IMR-90 (cell line): ENCODE results near the gene VASN. TPM values are rescaled to one million over a fixed set of nuclear protein-coding genes. Genes with fewer than 3 reads are reported as not detected.

Source experiments
- ATAC-seq: fragments of 200-7000 bp; cut with Tn5 transposase; 2 replicates; pipeline ENCODE4 v1.9.1; 2020; ENCODE audit warnings: low read depth, mild to moderate bottlenecking, moderate library complexity
- BruUV-seq: library from RNA; stranded (reverse); fragments of 400-500 nt; replicated peaks from 2 replicates; lab custom pipeline; 2021; lab: Mats Ljungman, UMichigan
- CTCF ChIA-PET: fragments of 300-600 bp; formaldehyde crosslinking; extraction: SDS; loops from one replicate; lab custom pipeline; 2021; ENCODE audit warnings: antibody characterized with exemption; lab: Yijun Ruan, JAX
- POLR2A ChIA-PET: fragments of 300-600 bp; sonication (Branson Sonifier 250); formaldehyde crosslinking; loops from one replicate; lab custom pipeline; 2022; ENCODE audit warnings: antibody characterized with exemption; ENCODE audit not compliant: unreplicated experiment; lab: Charles Lee
- DNase-seq: peaks from one replicate; pipeline ENCODE4 v3.0.0; 2013
- H2AFZ ChIP-seq: replicated peaks from 2 replicates; pipeline ENCODE3; 2013; ENCODE audit warnings: low read length, mild to moderate bottlenecking; ENCODE audit not compliant: poor library complexity
- H2AK5ac ChIP-seq: 2 replicates; pipeline ENCODE4 v1.6.1; 2013; ENCODE audit warnings: low read depth, low read length, inconsistent platforms
- H2AK9ac ChIP-seq: replicated peaks from 2 replicates; pipeline ENCODE3; 2013; ENCODE audit warnings: mild to moderate bottlenecking, low read depth, low read length, moderate library complexity; ENCODE audit not compliant: poor library complexity
- H2BK120ac ChIP-seq: 2 replicates; pipeline ENCODE4 v1.6.1; 2013; ENCODE audit warnings: low read depth, low read length, inconsistent platforms
- H2BK15ac ChIP-seq: 3 replicates; pipeline ENCODE4 v1.6.1; 2013; ENCODE audit warnings: low read depth, low read length, inconsistent platforms
- H2BK20ac ChIP-seq: 2 replicates; pipeline ENCODE4 v1.6.1; 2013; ENCODE audit warnings: low read depth, mild to moderate bottlenecking, inconsistent platforms, low read length, moderate library complexity
- H2BK5ac ChIP-seq: 2 replicates; pipeline ENCODE4 v1.6.1; 2013; ENCODE audit warnings: mild to moderate bottlenecking, low read depth, low read length, inconsistent platforms; ENCODE audit not compliant: poor library complexity, severe bottlenecking
- H3K14ac ChIP-seq: replicated peaks from 2 replicates; pipeline ENCODE4 v1.6.1; 2013; ENCODE audit warnings: low read depth, low read length, inconsistent platforms
- H3K18ac ChIP-seq: 2 replicates; pipeline ENCODE4 v1.6.1; 2013; ENCODE audit warnings: low read depth, low read length, control low read depth
- H3K23ac ChIP-seq: 2 replicates; pipeline ENCODE4 v1.6.1; 2013; ENCODE audit warnings: low read depth, low read length, inconsistent platforms
- H3K27ac ChIP-seq: 2 replicates; pipeline ENCODE4 v1.5.1; 2013; ENCODE audit warnings: mild to moderate bottlenecking, control low read depth, low read length; ENCODE audit not compliant: insufficient read depth
- H3K27me3 ChIP-seq: 2 replicates; pipeline ENCODE4 v1.6.1; 2013; ENCODE audit warnings: low read length; ENCODE audit not compliant: control insufficient read depth, insufficient read depth
- H3K36me3 ChIP-seq: 2 replicates; pipeline ENCODE4 v1.6.1; 2013; ENCODE audit warnings: low read length, mixed read lengths; ENCODE audit not compliant: control insufficient read depth, insufficient read depth
- H3K4ac ChIP-seq: 2 replicates; pipeline ENCODE4 v1.6.1; 2013; ENCODE audit warnings: low read depth, low read length, inconsistent platforms
- H3K4me1 ChIP-seq: 2 replicates; pipeline ENCODE4 v1.6.1; 2013; ENCODE audit warnings: low read length, mixed read lengths; ENCODE audit not compliant: control insufficient read depth, insufficient read depth
- H3K4me2 ChIP-seq: 2 replicates; pipeline ENCODE4 v1.6.1; 2013; ENCODE audit warnings: low read depth, mild to moderate bottlenecking, control low read depth, low read length, moderate library complexity
- H3K4me3 ChIP-seq: 2 replicates; pipeline ENCODE4 v1.5.1; 2013; ENCODE audit warnings: low read depth, mild to moderate bottlenecking, control low read depth, low read length, moderate library complexity; ENCODE audit not compliant: insufficient read depth
- H3K56ac ChIP-seq: 2 replicates; pipeline ENCODE4 v1.6.1; 2013; ENCODE audit warnings: low read length, inconsistent platforms; ENCODE audit not compliant: insufficient read depth; ENCODE audit errors: extremely low read depth
- H3K79me1 ChIP-seq, 2 experiments: 2 replicates each; pipeline ENCODE4 v1.6.1; 2013; ENCODE audit warnings: low read length in 2 of 2, inconsistent platforms in 1 of 2, low read depth in 1 of 2
- H3K9ac ChIP-seq: 2 replicates; pipeline ENCODE4 v1.6.1; 2013; ENCODE audit warnings: low read depth, low read length, control low read depth
- H3K9me1 ChIP-seq: 2 replicates; pipeline ENCODE4 v1.6.1; 2013; ENCODE audit warnings: low read length, inconsistent platforms; ENCODE audit not compliant: insufficient read depth
- H3K9me3 ChIP-seq: 2 replicates; pipeline ENCODE4 v1.6.1; 2013; ENCODE audit warnings: low read length; ENCODE audit not compliant: control insufficient read depth, insufficient read depth
- H4K20me1 ChIP-seq: 2 replicates; pipeline ENCODE4 v1.6.1; 2013; ENCODE audit warnings: low read length, inconsistent platforms; ENCODE audit not compliant: insufficient read depth
- H4K5ac ChIP-seq: 2 replicates; pipeline ENCODE4 v1.6.1; 2013; ENCODE audit warnings: mild to moderate bottlenecking, low read depth, low read length, control low read depth
- H4K8ac ChIP-seq, 2 experiments: 2 replicates each; pipeline ENCODE4 v1.6.1; 2013; ENCODE audit warnings: low read depth in 2 of 2, low read length in 2 of 2, control low read depth in 1 of 2, inconsistent platforms in 1 of 2
- H4K91ac ChIP-seq: 2 replicates; pipeline ENCODE4 v1.6.1; 2013; ENCODE audit warnings: low read depth, low read length, inconsistent platforms; ENCODE audit not compliant: insufficient read depth
- CEBPB ChIP-seq: IDR thresholded peaks from 2 replicates; pipeline ENCODE4 v1.6.1; 2012; ENCODE audit warnings: low read depth, low read length, improper control_type of control experiment
- FOS ChIP-seq: fragments of 150-350 bp; IDR thresholded peaks from 2 replicates; pipeline ENCODE4 v1.6.1; 2016; ENCODE audit warnings: low read depth, low read length
- MAFK ChIP-seq: IDR thresholded peaks from 2 replicates; pipeline ENCODE4 v1.6.1; 2012; ENCODE audit warnings: low read depth, low read length, improper control_type of control experiment
- MAZ ChIP-seq: IDR thresholded peaks from 2 replicates; pipeline ENCODE4 v1.6.1; 2012; ENCODE audit warnings: low read depth, mild to moderate bottlenecking, low read length, improper control_type of control experiment, moderate library complexity, borderline replicate concordance
- MXI1 ChIP-seq: IDR thresholded peaks from 2 replicates; pipeline ENCODE4 v1.6.1; 2012; ENCODE audit warnings: low read depth, mild to moderate bottlenecking, low read length, moderate library complexity, borderline replicate concordance
- SMC3 ChIP-seq: fragments of 150-350 bp; IDR thresholded peaks from 2 replicates; pipeline ENCODE4 v1.6.1; 2016; ENCODE audit warnings: low read depth, mild to moderate bottlenecking, antibody characterized with exemption, low read length, moderate library complexity
- WGBS, 2 experiments: methylation state at CpG; one replicate each; pipeline versions ENCODE4 v1.1.5 to v1.1.7; 2013; ENCODE audit warnings: missing lambda C conversion rate in 2 of 2; ENCODE audit not compliant: insufficient read length in 1 of 2; ENCODE audit errors: extremely low coverage in 2 of 2; 5-methylcytosine and 5-hydroxymethylcytosine counted together
- dilution Hi-C: fragments of 300-500 bp; cut with HindIII; formaldehyde crosslinking; loops from one replicate; pipeline ENCODE4 v1.14.3; 2018; ENCODE audit warnings: low sequenced_read_pairs; ENCODE audit not compliant: unreplicated experiment
- in situ Hi-C: fragments of 300-500 bp; cut with MboI; formaldehyde crosslinking; loops from 3 replicates; pipeline ENCODE4 v1.14.3; 2019; ENCODE audit warnings: low sequenced_read_pairs, inconsistent platforms, mixed read lengths
- intact Hi-C: fragments of 100-400 bp; cut with micrococcal nuclease; formaldehyde crosslinking; loops from 2 replicates; pipeline ENCODE4 v1.10.0; 2022
- polyA plus RNA-seq, 3 experiments: library from polyadenylated mRNA; depleted of rRNA; stranded (reverse); fragments of >200 nt; gene quantifications; 2 replicates each; pipeline ENCODE4 v1.2.3, GENCODE V29; 2012; ENCODE audit warnings: low replicate concordance in 1 of 3
- total RNA-seq: library from RNA; depleted of rRNA; stranded (reverse); fragments of >200 nt; gene quantifications from 2 replicates; pipeline ENCODE4 v1.2.3, GENCODE V29; 2012
- TF ChIP-seq, protein P1 (sequence below): fragments of 150-350 bp; IDR thresholded peaks from 2 replicates; pipeline ENCODE4 v1.6.1; 2017; ENCODE audit warnings: mild to moderate bottlenecking, antibody characterized with exemption, low read length, low read depth

The VASN gene
- total and polyA plus RNA-seq, 2 of the 4 experiments (the other 2 are of a cell fraction): 9.3 to 87.2 TPM

DNA sequence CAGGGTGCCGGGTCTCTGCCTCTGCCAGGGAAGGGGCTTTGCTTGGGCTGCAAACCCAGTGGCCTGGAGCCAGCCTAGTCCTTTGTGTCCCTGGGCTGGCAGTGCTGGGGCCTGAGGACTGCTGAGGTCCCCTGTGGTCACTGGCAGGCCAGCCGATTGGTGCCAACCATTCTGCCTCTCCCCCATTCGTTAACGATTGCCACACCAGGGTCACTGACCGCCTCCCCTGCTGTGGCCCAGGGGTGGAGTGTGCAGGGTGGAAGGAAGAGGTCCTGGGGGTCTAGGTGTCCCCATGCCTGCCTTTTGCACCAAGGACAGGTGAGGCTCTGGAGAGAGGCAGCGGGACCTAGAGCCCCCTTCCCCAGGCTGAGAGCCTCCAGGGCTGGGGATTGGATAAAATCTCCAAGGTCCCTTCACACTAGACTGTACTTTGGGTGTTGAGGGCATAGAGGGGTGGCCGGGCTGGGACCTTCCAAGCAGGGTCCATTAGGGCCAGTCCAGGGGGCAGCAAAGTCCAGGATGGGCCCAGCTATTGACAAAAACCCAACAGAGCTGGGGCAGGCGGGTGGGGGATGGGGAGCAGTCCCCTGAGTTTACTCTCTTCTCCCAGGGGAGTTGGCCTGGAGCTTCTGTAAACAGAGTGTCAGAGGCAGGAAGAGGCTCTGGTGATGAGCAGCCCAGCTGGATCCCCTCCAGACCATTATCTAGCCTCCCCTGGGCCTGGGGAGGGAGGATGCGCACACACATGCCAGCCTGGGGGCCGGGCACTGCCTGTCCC is 1.1 kb downstream of the VASN start:
- peaks cover 51% of the 10 kb centered on the region for H3K4me1 ChIP-seq
- dilution Hi-C loops: no loop called here
- peaks cover 4 to 69% of the 10 kb centered on the region in 2 experiments; a peak in 3 of 4 replicates for H3K79me1 ChIP-seq

More for the DNA sequence above, 1.1 kb downstream of the VASN start:
- Histone ChIP-seq H3K14ac (peak overlapping the region; percentile 98), H3K27ac (peak overlapping the region; percentile 99), H2BK15ac (peak overlapping the region; percentile 34; the same call in 1 of the 3 replicates), H2BK120ac (peak overlapping the region; percentile 92), H4K8ac (peak overlapping the region in 1 of 2 experiments; percentile 89; a peak in 3 of 4 replicates), H3K4me2 (peak overlapping the region; percentile 97), H4K20me1 (peaks cover 63% of the 10 kb centered on the region), H3K9me3 (no peaks in the 10 kb centered on the region), H3K9ac (peak overlapping the region; percentile 89), H2AFZ (peak overlapping the region; percentile 64), H2BK20ac (peak overlapping the region; percentile 39), H2BK5ac (peak overlapping the region; percentile 94), H3K36me3 (peaks cover 15% of the 10 kb centered on the region; the same call in 1 of the 2 replicates), H3K27me3 (no peaks in the 10 kb centered on the region), H3K4me3 (peak overlapping the region; percentile 87), H2AK9ac (peak overlapping the region; percentile 83), H3K23ac (peak overlapping the region; percentile 96), H3K18ac (peak overlapping the region; percentile 91), H3K4ac (peak overlapping the region; percentile 96), H2AK5ac (peak overlapping the region; percentile 99), H4K91ac (peak overlapping the region; percentile 96), H4K5ac (peak overlapping the region; percentile 65), H3K56ac (peak overlapping the region; percentile 76), H3K9me1 (peaks cover 25% of the 10 kb centered on the region)
- ATAC-seq (peak; percentile 2), DNase-seq (peak; percentile 79)
- ChIA-PET CTCF (no interaction called here), POLR2A (no interaction called here)
- no TSS peak for BruUV-seq
- in situ Hi-C loops: no loop called here
- 0% methylated on average over 2 of the region's 10 CpGs; no CpG with 5 or more reads in 1 of the 2 experiments for WGBS, 2 experiments
- no peak for TF ChIP-seq MAFK
- TF ChIP-seq FOS: no peak
- TF ChIP-seq MAZ: no peak; the same call in 1 of the 2 replicates
- TF ChIP-seq, protein P1, sequence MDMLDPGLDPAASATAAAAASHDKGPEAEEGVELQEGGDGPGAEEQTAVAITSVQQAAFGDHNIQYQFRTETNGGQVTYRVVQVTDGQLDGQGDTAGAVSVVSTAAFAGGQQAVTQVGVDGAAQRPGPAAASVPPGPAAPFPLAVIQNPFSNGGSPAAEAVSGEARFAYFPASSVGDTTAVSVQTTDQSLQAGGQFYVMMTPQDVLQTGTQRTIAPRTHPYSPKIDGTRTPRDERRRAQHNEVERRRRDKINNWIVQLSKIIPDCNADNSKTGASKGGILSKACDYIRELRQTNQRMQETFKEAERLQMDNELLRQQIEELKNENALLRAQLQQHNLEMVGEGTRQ: no peak
- peak; percentile 56 for TF ChIP-seq CEBPB
- TF ChIP-seq SMC3: no peak
- TF ChIP-seq MXI1: 0 out of 2 replicates have a peak, but pooled peaks have one; percentile 6
- intact Hi-C loops: no loop called here
